Type B pancreatic cell (in vitro differentiated cells): ENCODE data around the gene LILRA5. TPM values are rescaled to one million over a fixed set of nuclear protein-coding genes. Genes with fewer than 3 reads are reported as not detected.

ENCODE experiments used
- DNase-seq: peaks from one replicate; pipeline ENCODE4 v3.0.0; 2021; ENCODE audit warnings: mixed read lengths; ENCODE audit not compliant: unreplicated experiment; ENCODE audit errors: extremely low spot score
- H3K27ac Mint-ChIP-seq: 2 replicates; pipeline ENCODE4 v1.8.0; 2021; ENCODE audit warnings: mild to moderate bottlenecking, mixed read lengths
- H3K27me3 Mint-ChIP-seq: 2 replicates; pipeline ENCODE4 v1.8.0; 2021; ENCODE audit warnings: mixed read lengths
- H3K36me3 Mint-ChIP-seq: 2 replicates; pipeline ENCODE4 v1.8.0; 2021; ENCODE audit warnings: mixed read lengths
- H3K4me1 Mint-ChIP-seq: one replicate; pipeline ENCODE4 v1.8.0; 2021; ENCODE audit warnings: mixed read lengths; ENCODE audit not compliant: unreplicated experiment
- H3K4me3 Mint-ChIP-seq: 2 replicates; pipeline ENCODE4 v1.8.0; 2021; ENCODE audit warnings: mild to moderate bottlenecking, mixed read lengths
- H3K9me3 Mint-ChIP-seq: 2 replicates; pipeline ENCODE4 v1.8.0; 2021; ENCODE audit warnings: mixed read lengths
- total RNA-seq: library from RNA; stranded (reverse); gene quantifications from 2 replicates; pipeline ENCODE4 v1.2.1, GENCODE V29; 2021; ENCODE audit warnings: low replicate concordance
- TF ChIP-seq, protein P1 (sequence below): fragments of 200-600 bp; sonication (generic); conservative IDR thresholded peaks from 2 replicates; pipeline ENCODE4 v1.5.0; 2021; ENCODE audit warnings: antibody characterized with exemption, mild to moderate bottlenecking

Gene LILRA5
- total RNA-seq, 1 donor from 2014 or later = not detected

DNA sequence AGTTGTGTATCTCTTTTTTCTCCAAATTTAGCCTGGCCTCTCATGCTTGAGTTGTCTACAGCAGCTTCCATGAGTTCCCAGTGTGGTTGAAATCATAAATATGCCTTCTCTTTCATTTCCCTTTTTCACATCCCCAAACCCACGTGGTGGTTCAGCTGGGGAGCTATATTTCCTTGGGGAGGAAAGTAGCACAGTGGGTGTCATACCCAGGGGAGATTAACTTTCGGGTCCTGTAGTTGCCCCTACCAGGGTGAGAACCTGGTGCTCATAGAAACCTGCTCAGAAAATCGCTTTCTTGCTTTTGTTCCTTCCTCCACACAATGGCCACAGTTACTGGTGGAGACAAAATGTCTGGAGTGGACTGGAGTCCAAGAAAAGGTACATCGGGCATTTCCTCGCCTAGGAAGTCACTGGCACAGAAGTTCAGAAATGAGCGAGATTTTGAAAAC is 33.0 kb upstream of the LILRA5 start:
- Mint-ChIP-seq H3K27ac (no peak overlapping the region), H3K36me3 (no peaks in the 10 kb centered on the region), H3K27me3 (peaks cover 17% of the 10 kb centered on the region), H3K9me3 (no peaks in the 10 kb centered on the region), H3K4me3 (no peak overlapping the region), H3K4me1 (no peaks in the 10 kb centered on the region)
- TF ChIP-seq, protein P1, sequence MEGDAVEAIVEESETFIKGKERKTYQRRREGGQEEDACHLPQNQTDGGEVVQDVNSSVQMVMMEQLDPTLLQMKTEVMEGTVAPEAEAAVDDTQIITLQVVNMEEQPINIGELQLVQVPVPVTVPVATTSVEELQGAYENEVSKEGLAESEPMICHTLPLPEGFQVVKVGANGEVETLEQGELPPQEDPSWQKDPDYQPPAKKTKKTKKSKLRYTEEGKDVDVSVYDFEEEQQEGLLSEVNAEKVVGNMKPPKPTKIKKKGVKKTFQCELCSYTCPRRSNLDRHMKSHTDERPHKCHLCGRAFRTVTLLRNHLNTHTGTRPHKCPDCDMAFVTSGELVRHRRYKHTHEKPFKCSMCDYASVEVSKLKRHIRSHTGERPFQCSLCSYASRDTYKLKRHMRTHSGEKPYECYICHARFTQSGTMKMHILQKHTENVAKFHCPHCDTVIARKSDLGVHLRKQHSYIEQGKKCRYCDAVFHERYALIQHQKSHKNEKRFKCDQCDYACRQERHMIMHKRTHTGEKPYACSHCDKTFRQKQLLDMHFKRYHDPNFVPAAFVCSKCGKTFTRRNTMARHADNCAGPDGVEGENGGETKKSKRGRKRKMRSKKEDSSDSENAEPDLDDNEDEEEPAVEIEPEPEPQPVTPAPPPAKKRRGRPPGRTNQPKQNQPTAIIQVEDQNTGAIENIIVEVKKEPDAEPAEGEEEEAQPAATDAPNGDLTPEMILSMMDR = no peak
- DNase-seq = no peak

DNA sequence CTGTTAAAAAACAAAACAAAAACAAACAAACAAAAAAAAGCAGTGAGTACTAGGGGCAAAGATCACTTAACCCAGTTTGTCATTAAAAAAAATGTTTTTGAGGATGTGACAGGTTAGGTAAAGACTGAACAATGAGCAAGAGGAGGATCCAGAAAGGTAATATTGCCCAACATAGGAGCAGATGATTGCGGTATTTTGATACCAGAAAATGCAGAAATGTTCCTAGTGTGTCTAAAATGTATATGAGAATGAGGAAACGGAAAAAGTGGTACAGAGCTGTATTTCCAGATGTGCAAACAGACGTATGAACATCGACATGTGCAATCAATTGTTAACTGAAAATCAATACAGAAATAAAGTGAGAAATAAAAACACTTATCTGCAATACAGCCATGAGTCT is 30.9 kb upstream of the LILRA5 start:
- H3K9me3 Mint-ChIP-seq = no peaks in the 10 kb centered on the region
- H3K36me3 Mint-ChIP-seq = no peaks in the 10 kb centered on the region
- H3K4me1 Mint-ChIP-seq = no peaks in the 10 kb centered on the region
- TF ChIP-seq, protein P1 = no peak
- no peak overlapping the region for H3K27ac Mint-ChIP-seq
- peaks cover 14% of the 10 kb centered on the region for H3K27me3 Mint-ChIP-seq
- DNase-seq = no peak
- H3K4me3 Mint-ChIP-seq = no peak overlapping the region

DNA sequence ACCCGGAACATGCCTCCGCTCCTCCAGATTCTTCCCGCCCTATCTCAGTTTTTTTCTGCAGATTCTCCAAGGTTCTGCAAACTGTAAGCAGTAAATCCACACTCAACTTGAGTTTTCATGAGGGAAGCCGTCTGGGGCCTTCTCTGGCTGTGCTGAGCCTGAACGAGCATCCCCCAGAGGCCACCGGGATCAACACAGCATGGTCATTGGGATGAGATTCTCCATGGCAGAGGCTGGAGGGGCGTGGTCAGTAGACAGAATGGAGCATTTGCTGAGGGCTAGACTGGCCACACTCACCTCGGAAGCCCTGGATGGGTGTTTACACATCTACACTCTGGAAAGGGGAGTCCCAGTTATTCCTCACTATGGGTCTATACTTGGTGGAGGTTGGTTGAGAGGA is 28.3 kb upstream of the LILRA5 start:
- no peak overlapping the region for H3K4me3 Mint-ChIP-seq
- DNase-seq = no peak
- no peaks in the 10 kb centered on the region for H3K36me3 Mint-ChIP-seq
- no peaks in the 10 kb centered on the region for H3K9me3 Mint-ChIP-seq
- H3K27me3 Mint-ChIP-seq = peaks cover 7% of the 10 kb centered on the region
- TF ChIP-seq, protein P1 = no peak
- no peak overlapping the region for H3K27ac Mint-ChIP-seq
- H3K4me1 Mint-ChIP-seq = no peaks in the 10 kb centered on the region

DNA sequence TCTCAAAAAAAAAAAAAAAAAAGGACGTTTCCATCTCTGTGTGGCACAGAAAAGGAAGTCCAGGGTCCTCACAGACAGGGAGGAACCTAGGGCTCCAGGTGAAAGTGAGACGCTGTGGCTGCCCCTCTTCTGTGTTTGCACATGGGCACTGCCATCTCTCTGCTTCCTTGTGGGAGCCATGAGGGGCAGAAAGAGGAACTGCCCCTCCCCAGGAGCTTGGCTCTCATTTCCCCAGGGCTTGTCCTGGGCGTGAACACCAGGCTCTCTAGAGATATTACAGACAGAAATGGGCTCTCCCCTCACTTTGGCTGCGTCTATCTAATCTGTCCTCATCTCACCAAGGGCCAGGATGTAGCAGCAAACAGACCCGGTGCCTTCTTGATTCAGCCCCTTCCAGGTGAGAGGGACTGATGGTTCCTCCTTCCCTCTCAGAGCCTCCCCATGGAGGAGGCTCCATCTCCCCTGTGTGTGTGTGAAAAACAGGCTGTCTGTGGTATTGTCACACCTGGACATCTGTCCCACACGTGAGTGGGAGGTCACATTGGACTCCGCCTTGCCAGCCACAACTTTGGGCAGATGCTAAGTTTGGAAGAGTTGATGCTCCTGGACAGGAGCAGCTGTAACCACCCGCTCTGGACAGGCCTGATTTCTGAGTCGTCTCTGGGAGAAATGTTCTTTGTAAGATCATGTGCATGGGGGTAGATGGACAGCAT is 26.8 kb upstream of the LILRA5 start:
- TF ChIP-seq, protein P1 = no peak
- DNase-seq = no peak
- no peak overlapping the region for H3K4me3 Mint-ChIP-seq
- H3K9me3 Mint-ChIP-seq = no peaks in the 10 kb centered on the region
- no peaks in the 10 kb centered on the region for H3K4me1 Mint-ChIP-seq
- H3K27me3 Mint-ChIP-seq = peaks cover 7% of the 10 kb centered on the region
- H3K27ac Mint-ChIP-seq = no peak overlapping the region
- H3K36me3 Mint-ChIP-seq = no peaks in the 10 kb centered on the region

DNA sequence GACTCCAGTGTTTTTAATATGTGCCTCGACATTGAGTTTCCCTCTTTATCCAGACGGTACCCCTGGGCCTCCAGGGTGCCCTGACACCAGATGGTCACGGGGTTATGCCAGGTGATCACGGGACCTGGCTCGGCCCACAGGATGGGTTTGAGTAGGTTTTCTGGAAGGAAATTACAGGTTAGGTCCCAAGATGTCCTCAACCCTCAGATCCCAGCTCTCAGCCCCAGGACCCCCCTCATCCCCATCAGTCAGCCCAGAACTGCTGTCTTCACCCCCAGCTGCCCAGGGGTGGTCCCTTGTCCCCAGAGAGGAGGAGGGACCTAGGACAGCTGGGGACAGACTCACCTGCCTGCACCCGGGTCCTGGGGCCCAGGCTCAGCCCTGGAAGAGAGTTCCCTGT is 25.6 kb upstream of the LILRA5 start:
- no peak overlapping the region for H3K4me3 Mint-ChIP-seq
- peaks cover 11% of the 10 kb centered on the region for H3K27me3 Mint-ChIP-seq
- no peaks in the 10 kb centered on the region for H3K36me3 Mint-ChIP-seq
- no peaks in the 10 kb centered on the region for H3K4me1 Mint-ChIP-seq
- no peak overlapping the region for H3K27ac Mint-ChIP-seq
- no peaks in the 10 kb centered on the region for H3K9me3 Mint-ChIP-seq
- TF ChIP-seq, protein P1 = no peak
- no peak for DNase-seq

DNA sequence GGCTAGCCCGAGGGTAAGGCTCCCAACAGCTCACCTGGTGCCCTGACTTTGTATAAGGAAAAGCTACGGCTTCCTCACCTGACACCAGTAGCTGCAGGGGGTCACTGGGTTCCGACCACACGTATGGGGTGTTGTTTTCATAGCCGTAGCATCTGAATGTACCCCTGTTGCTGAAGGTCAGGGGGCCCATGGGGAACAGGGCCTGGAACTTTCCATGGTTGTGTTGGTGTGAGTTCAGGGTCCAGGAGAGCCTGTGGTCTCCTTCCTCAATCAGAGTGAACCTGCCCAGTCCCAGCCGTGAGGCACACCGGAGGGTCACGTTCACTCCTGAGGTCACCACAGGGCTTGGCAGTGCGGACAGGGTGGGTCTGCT is 24.9 kb upstream of the LILRA5 start:
- TF ChIP-seq, protein P1 = no peak
- H3K27me3 Mint-ChIP-seq = peaks cover 14% of the 10 kb centered on the region
- H3K4me1 Mint-ChIP-seq = no peaks in the 10 kb centered on the region
- H3K4me3 Mint-ChIP-seq = no peak overlapping the region
- DNase-seq = no peak
- H3K36me3 Mint-ChIP-seq = no peaks in the 10 kb centered on the region
- H3K9me3 Mint-ChIP-seq = no peaks in the 10 kb centered on the region
- no peak overlapping the region for H3K27ac Mint-ChIP-seq
